HCT116 (cell line): ENCODE data around the gene GLT8D2. TPM values are rescaled to one million over a fixed set of nuclear protein-coding genes. Genes with fewer than 3 reads are reported as not detected.
"Not testable (repeated sequence)": the region's sequence is repeated elsewhere in the genome, so short reads cannot be mapped to it uniquely, and the experiment has no call there.

ENCODE experiments used
- ATAC-seq: fragments of 200-7000 bp; cut with Tn5 transposase; 2 replicates; pipeline ENCODE4 v1.9.1; 2020; ENCODE audit warnings: mild to moderate bottlenecking, moderate library complexity
- BruUV-seq: library from RNA; stranded (reverse); fragments of 400-500 nt; replicated peaks from 2 replicates; lab custom pipeline; 2021; lab: Mats Ljungman, UMichigan
- CTCF ChIA-PET: fragments of 300-600 bp; sonication (Branson Sonifier 250); formaldehyde crosslinking; loops from one replicate; lab custom pipeline; 2021; ENCODE audit warnings: antibody characterized with exemption; lab: Charles Lee
- POLR2A ChIA-PET: fragments of 300-600, 350-600 bp; sonication (Branson Sonifier 250); formaldehyde crosslinking; loops from one replicate; lab custom pipeline; 2021; ENCODE audit warnings: antibody characterized with exemption; lab: Charles Lee
- RAD21 ChIA-PET, 2 experiments: fragments of 300-600 bp; sonication (Branson Sonifier 250); formaldehyde crosslinking; loops; one replicate each; lab custom pipeline; 2023; ENCODE audit warnings: low total read pairs in 2 of 2; ENCODE audit not compliant: uncharacterized antibody in 2 of 2, unreplicated experiment in 2 of 2, low non-redundant PET in 1 of 2; lab: Charles Lee
- DNase-seq: peaks from one replicate; pipeline ENCODE4 v3.0.0-alpha.2; 2010; ENCODE audit warnings: low read depth, low spot score
- H2AFZ ChIP-seq: fragments of 200-600 bp; shearing (Covaris generic), sonication (generic); 2 replicates; pipeline ENCODE4 v1.6.1; 2017; ENCODE audit warnings: low read depth, mixed run types, mixed read lengths, antibody characterized with exemption, low read length; ENCODE audit not compliant: poor library complexity, severe bottlenecking
- H3K27ac ChIP-seq: 2 replicates; pipeline ENCODE4 v1.5.1; 2012; ENCODE audit warnings: low read depth, low read length
- H3K27me3 ChIP-seq: fragments of 200-600 bp; sonication (generic); 2 replicates; pipeline ENCODE4 v1.6.1; 2016; ENCODE audit warnings: mixed run types, low read length, mixed read lengths; ENCODE audit not compliant: insufficient read depth
- H3K36me3 ChIP-seq, 2 experiments: fragments of 200-500 bp in 1 of 2; fragments of 200-600 bp in 1 of 2; sonication (Bioruptor generic) in 1 of 2; sonication (generic) in 1 of 2; 2 replicates each; pipeline versions ENCODE4 v1.5.1 to v1.6.1; 2014 to 2016; ENCODE audit warnings: low read length in 2 of 2, inconsistent platforms in 1 of 2, mixed read lengths in 1 of 2, mixed run types in 1 of 2; ENCODE audit not compliant: insufficient read depth in 2 of 2, control insufficient read depth in 1 of 2
- H3K4me1 ChIP-seq, 2 experiments: fragments of 200-600 bp in 1 of 2; sonication (generic) in 1 of 2; 2 replicates each; pipeline versions ENCODE4 v1.5.1 to v1.6.1; 2012 to 2017; ENCODE audit warnings: low read length in 2 of 2, inconsistent platforms in 1 of 2, mild to moderate bottlenecking in 1 of 2, mixed read lengths in 1 of 2, mixed run types in 1 of 2, moderate library complexity in 1 of 2; ENCODE audit not compliant: insufficient read depth in 2 of 2, control insufficient read depth in 1 of 2
- H3K4me2 ChIP-seq: fragments of 200-600 bp; sonication (generic); 2 replicates; pipeline ENCODE4 v1.6.1; 2017; ENCODE audit warnings: mixed run types, low read length, mixed read lengths
- H3K4me3 ChIP-seq, 2 experiments: fragments of 200-600 bp in 1 of 2; sonication (generic) in 1 of 2; replicated peaks in 1 of 2; 2 replicates each; pipeline ENCODE4 v1.5.1; 2011 to 2016; ENCODE audit warnings: low read length in 2 of 2, control low read depth in 1 of 2, low read depth in 1 of 2, mild to moderate bottlenecking in 1 of 2, mixed read lengths in 1 of 2, mixed run types in 1 of 2
- H3K79me2 ChIP-seq: fragments of 200-600 bp; sonication (generic); 2 replicates; pipeline ENCODE4 v1.6.1; 2017; ENCODE audit warnings: mild to moderate bottlenecking, mixed run types, low read length, moderate library complexity, mixed read lengths; ENCODE audit not compliant: insufficient read depth
- H3K9ac ChIP-seq: fragments of 200-600 bp; sonication (generic); 2 replicates; pipeline ENCODE4 v1.6.1; 2016; ENCODE audit warnings: low read length, mixed read lengths
- H3K9me2 ChIP-seq: fragments of 200-600 bp; sonication (generic), shearing (Covaris generic); 2 replicates; pipeline ENCODE4 v1.6.1; 2017; ENCODE audit warnings: mixed run types, mild to moderate bottlenecking, moderate library complexity; ENCODE audit not compliant: insufficient read depth
- H3K9me3 ChIP-seq, 2 experiments: fragments of 200-500 bp in 1 of 2; fragments of 200-600 bp in 1 of 2; sonication (Bioruptor generic) in 1 of 2; sonication (generic) in 1 of 2; 2 replicates each; pipeline ENCODE4 v1.6.1; 2014 to 2017; ENCODE audit warnings: low read length in 2 of 2, mixed read lengths in 2 of 2, inconsistent platforms in 1 of 2, low read depth in 1 of 2, mild to moderate bottlenecking in 1 of 2, mixed run types in 1 of 2, moderate library complexity in 1 of 2; ENCODE audit not compliant: control insufficient read depth in 1 of 2, insufficient read depth in 1 of 2
- H4K20me1 ChIP-seq: fragments of 200-600 bp; sonication (generic), shearing (Covaris generic); 2 replicates; pipeline ENCODE4 v1.6.1; 2017; ENCODE audit warnings: mixed run types, mild to moderate bottlenecking, moderate library complexity; ENCODE audit not compliant: insufficient read depth
- CEBPB ChIP-seq: IDR thresholded peaks from 2 replicates; pipeline ENCODE4 v1.6.1; 2012; ENCODE audit warnings: low read depth
- EGR1 ChIP-seq: IDR thresholded peaks from 2 replicates; pipeline ENCODE4 v1.6.1; 2012; ENCODE audit warnings: low read depth
- ELF1 ChIP-seq: IDR thresholded peaks from 2 replicates; pipeline ENCODE4 v1.6.1; 2012; ENCODE audit warnings: low read depth, borderline replicate concordance
- RAD21 ChIP-seq: IDR thresholded peaks from 2 replicates; pipeline ENCODE4 v1.6.1; 2012; ENCODE audit warnings: low read depth, mild to moderate bottlenecking
- REST ChIP-seq: IDR thresholded peaks from 2 replicates; pipeline ENCODE4 v1.6.1; 2012; ENCODE audit warnings: low read depth
- SP1 ChIP-seq: IDR thresholded peaks from 2 replicates; pipeline ENCODE4 v1.6.1; 2012; ENCODE audit warnings: low read depth
- TCF7L2 ChIP-seq: IDR thresholded peaks from 2 replicates; pipeline ENCODE4 v1.7.0; 2011; ENCODE audit warnings: borderline replicate concordance, inconsistent platforms; ENCODE audit not compliant: insufficient read depth, insufficient read length; ENCODE audit errors: extremely low read depth
- YY1 ChIP-seq: IDR thresholded peaks from 2 replicates; pipeline ENCODE4 v1.6.1; 2011; ENCODE audit warnings: low read length, low read depth, moderate library complexity, mild to moderate bottlenecking; ENCODE audit not compliant: insufficient replicate concordance; ENCODE audit errors: extremely low read depth
- intact Hi-C: fragments of 100-400 bp; cut with micrococcal nuclease; formaldehyde crosslinking; loops from 2 replicates; pipeline ENCODE4 v1.10.0; 2022
- total RNA-seq: library from RNA; stranded (reverse); gene quantifications from one replicate; pipeline ENCODE4 v1.2.1, GENCODE V29; 2021; ENCODE audit not compliant: unreplicated experiment

Gene GLT8D2
- total RNA-seq, 1 experiment from 2014 or later: 4.8 TPM

- DNase-seq (no peak), ATAC-seq (no peak)
- H2AFZ ChIP-seq: no peak overlapping the region
- H3K27ac ChIP-seq: no peak overlapping the region
- no peak overlapping the region for H3K9ac ChIP-seq
- no peaks in the 10 kb centered on the region for H3K36me3 ChIP-seq
- H3K4me2 ChIP-seq: no peak overlapping the region
- RAD21 ChIA-PET: no interaction called here
- H3K9me3 ChIP-seq: no peaks in the 10 kb centered on the region
- BruUV-seq: no TSS peak
- CTCF ChIA-PET: no interaction called here
- POLR2A ChIA-PET: no interaction called here
- no peak overlapping the region for H3K4me3 ChIP-seq
- H4K20me1 ChIP-seq: no peaks in the 10 kb centered on the region
- H3K79me2 ChIP-seq: no peaks in the 10 kb centered on the region
- TF ChIP-seq SP1: no peak
- H3K27me3 ChIP-seq: peaks cover 5% of the 10 kb centered on the region; the same call in 1 of the 2 replicates
- intact Hi-C loops: no loop called here
- H3K4me1 ChIP-seq: no peaks in the 10 kb centered on the region
- H3K9me2 ChIP-seq: no peaks in the 10 kb centered on the region
These were observed 26.3 kb downstream of the GLT8D2 start for GRCh38 chr12:104023710-104024109.

- TF ChIP-seq CEBPB (no peak), ELF1 (no peak), YY1 (no peak), TCF7L2 (no peak), EGR1 (no peak), REST (no peak), RAD21 (no peak)
- no peak overlapping the region for H3K4me2 ChIP-seq
- intact Hi-C loops: no loop called here
- no peaks in the 10 kb centered on the region for H3K9me3 ChIP-seq
- ATAC-seq (no peak), DNase-seq (no peak)
- no peaks in the 10 kb centered on the region for H3K36me3 ChIP-seq
- no peak overlapping the region for H3K27ac ChIP-seq
- H3K79me2 ChIP-seq: no peaks in the 10 kb centered on the region
- H3K9me2 ChIP-seq: no peaks in the 10 kb centered on the region
- no peaks in the 10 kb centered on the region for H4K20me1 ChIP-seq
- RAD21 ChIA-PET: no interaction called here
- POLR2A ChIA-PET: no interaction called here
- H3K4me3 ChIP-seq: no peak overlapping the region
- no peak overlapping the region for H3K9ac ChIP-seq
- no peaks in the 10 kb centered on the region for H3K4me1 ChIP-seq
- BruUV-seq: no TSS peak
- no peak overlapping the region for H2AFZ ChIP-seq
- CTCF ChIA-PET: no interaction called here
- peaks cover 5% of the 10 kb centered on the region; the same call in 1 of the 2 replicates for H3K27me3 ChIP-seq
These were observed 27.2 kb downstream of the GLT8D2 start for GRCh38 chr12:104022786-104023185.

- H3K36me3 ChIP-seq, H3K9me2 ChIP-seq, H4K20me1 ChIP-seq, H3K9me3 ChIP-seq, intact Hi-C loops, H3K4me2 ChIP-seq, H3K9ac ChIP-seq, POLR2A ChIA-PET, CTCF ChIA-PET, RAD21 ChIA-PET, DNase-seq, H3K4me3 ChIP-seq, H3K27me3 ChIP-seq, H3K4me1 ChIP-seq, H3K79me2 ChIP-seq, H2AFZ ChIP-seq, ATAC-seq, H3K27ac ChIP-seq, BruUV-seq: not testable (repeated sequence)
These were observed 28.1 kb downstream of the GLT8D2 start for GRCh38 chr12:104021862-104022261.
